GM21723 (cell line): ENCODE results near the gene CRYL1.

Experiments
- ATAC-seq: cut with Tn5 transposase; IDR thresholded peaks from one replicate; pipeline ENCODE4 v1.9.1; 2021; ENCODE audit warnings: mild to moderate bottlenecking, moderate library complexity; ENCODE audit not compliant: unreplicated experiment

The CRYL1 gene

GRCh38 chr13:20534038-20534608, 8.5 kb upstream of the CRYL1 start:
- no peak for ATAC-seq

GRCh38 chr13:20528452-20528851, 2.8 kb upstream of the CRYL1 start:
- ATAC-seq: peak; percentile 29

DNA sequence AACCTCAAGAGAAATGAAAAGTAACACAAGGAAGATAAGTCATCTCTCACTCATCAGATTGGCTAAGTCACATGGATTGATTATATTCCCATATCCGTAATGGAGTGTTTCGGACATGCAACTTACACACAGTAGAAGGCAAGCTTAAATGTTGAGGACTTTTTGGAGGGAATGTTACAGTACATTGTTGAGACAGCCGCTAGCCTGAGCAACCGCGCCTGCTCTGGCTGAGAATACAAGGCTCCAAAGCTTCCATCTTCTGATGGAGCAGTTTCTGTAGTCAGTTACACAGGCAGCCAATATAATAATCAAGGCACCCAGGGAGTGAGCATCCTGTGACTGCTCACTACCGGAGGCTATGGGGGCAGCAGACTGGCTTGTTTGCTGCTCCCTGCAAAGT, 1.0 kb upstream of the CRYL1 start:
- no peak for ATAC-seq

GRCh38 chr13:20525144-20525600, 485 bp downstream of the CRYL1 start:
- peak; percentile 16 for ATAC-seq

- ATAC-seq: no peak
Measured at GRCh38 chr13:20521364-20522115, 4.1 kb downstream of the CRYL1 start.

- no peak for ATAC-seq
Measured at GRCh38 chr13:20519875-20520274, 5.8 kb downstream of the CRYL1 start.

GRCh38 chr13:20518660-20519100, 7.0 kb downstream of the CRYL1 start:
- ATAC-seq: no peak

GRCh38 chr13:20514866-20515265, 10.8 kb downstream of the CRYL1 start:
- no peak for ATAC-seq

GRCh38 chr13:20513466-20513995, 12.1 kb downstream of the CRYL1 start:
- ATAC-seq: no peak

DNA sequence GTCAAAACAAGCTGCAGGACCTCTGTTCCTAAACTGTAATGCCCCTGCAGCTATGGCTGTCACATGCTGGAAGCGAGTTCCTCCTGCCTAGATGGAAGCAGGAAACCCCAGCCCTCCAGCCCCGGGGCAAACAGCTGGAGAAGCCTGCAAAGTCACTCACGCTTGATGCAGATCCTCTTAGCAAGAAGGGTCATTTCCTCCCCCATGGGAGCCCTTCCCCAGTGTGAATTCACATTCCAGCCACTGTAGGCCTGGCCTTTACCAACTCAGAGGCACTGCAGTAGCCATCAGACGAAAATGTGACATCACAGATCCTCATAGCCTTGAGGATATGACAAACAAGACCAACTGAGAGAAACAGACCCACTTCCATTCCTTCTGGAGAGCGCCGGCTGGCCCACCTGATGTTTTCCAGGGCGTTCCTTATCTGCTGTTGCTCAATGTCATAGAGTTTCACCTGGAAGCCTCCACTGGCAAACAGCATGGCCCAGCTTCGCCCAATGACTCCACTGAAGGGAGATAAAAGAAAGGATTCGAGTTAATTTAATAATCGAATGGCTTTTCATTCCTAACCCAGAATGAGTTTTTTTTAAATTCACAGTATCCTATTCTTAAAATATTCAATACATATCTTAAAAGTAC, 13.5 kb downstream of the CRYL1 start:
- no peak for ATAC-seq

GRCh38 chr13:20506696-20507095, 19.0 kb downstream of the CRYL1 start:
- ATAC-seq: no peak

- ATAC-seq: no peak
Measured at GRCh38 chr13:20505405-20506366, 20.0 kb downstream of the CRYL1 start.

DNA sequence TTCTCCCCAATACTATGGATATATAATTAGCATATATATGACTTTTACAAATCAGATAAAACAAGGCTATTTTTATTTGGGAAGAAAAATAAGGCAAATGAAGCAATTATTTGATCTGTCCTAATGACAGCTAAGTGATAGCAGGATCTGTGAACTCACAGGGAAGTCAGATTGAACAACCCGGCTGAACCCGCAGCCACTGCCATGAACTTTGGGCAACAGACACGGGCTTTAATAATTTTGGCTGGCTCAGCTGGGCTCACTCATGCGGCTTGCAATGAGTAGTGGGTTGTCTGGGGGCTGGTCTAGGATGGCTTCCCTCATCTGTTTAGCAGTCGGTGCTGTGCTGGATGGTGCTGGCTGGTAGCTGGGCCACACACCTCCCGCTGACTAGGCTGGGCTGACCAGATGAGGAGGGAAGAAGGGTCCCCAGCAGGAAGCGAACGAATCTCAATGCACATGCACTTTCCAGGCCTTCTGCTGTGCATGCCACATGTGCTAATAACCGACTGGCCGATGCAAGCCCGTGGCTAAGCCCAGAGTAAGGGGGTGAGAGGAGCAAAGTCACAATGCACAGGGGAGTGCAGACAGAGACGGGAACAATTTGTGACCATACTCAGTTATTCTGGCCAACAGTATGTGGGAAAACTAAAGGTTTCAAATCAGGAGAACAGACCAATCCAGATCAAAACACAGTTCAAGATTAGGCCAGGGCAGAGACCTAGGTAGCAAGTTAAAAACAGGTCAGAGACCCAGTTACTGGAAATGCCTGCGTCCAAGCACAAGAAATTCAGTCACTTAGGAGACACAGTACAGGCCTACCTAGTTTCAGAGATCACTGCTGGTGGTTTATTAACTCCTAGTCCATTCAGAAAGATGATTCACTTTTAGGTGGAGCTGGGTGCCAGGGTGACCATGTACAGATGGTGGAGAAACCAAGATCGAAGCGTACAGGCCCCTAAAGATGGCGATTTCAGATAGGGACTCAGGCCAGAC, 22.3 kb downstream of the CRYL1 start:
- ATAC-seq: no peak

DNA sequence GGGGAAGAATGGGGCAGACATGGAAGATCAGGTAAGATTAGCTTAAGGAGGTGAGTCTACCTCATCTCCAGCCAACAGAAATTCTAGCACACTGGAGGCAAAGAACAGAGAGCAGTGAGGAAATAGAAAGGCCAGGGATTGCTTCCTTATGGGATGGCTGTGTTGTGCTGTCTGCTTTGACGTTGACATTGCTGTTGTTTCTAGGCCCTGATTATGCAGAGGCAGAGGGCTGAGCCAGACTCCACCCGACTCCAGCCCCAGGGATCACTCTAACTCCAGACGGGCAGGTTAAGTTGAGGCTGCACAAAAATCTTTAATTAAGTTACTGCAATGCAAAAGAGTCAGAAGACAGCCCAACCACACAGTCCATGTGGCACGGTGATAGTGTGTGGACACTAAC, 24.1 kb downstream of the CRYL1 start:
- no peak for ATAC-seq

GRCh38 chr13:20501120-20501519, 24.5 kb downstream of the CRYL1 start:
- no peak for ATAC-seq

DNA sequence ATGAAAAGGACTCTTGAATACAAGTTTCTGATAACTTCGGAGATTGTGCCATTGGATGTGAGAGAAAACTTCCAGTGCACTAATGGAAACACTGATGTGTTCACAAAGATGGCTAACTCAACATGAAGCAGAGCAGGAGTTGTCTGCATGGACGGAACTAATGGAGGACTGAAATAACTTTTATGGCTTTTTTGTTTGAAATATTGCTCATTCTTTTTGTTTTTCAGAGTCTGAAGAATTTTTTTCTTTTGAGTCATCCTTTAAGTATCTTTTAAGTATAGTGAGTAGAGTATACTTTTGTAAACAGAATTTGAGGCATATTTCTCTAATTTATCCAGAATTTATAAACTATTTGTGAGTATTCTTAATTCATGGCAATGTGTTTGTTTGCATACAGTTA, 25.7 kb downstream of the CRYL1 start:
- no peak for ATAC-seq

DNA sequence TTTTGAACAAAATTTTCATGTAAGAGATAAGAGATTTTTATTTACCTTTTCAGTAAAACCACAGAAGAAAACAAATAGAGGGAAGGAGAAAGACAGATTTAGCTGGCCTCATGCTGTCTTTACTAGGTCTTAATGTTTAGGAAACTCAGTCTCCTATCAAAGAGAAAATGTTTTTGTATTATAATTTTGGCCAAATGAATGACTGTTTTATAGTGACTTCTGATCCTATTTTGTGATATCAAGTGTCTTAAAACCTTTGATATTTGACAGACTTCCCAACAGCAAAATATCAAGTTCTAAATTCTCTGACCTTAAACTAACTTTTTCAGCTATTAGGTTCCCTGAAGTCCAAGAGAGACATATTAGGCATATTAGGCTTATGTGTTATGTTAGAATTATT, 27.0 kb downstream of the CRYL1 start:
- ATAC-seq: no peak

DNA sequence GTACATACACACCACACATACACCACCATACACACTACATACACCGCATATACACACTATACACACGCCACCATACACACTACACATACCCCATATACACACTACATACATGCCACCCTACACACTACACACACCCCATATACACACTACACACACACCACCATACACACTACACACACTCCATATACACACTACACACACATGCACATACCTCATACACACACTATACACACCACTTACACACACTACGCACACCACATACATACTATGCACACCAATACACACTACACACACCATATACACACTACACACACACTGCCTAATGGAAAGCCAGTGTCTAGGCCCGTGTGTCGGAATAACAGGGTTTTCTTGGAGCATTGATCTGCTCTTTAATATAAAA, 27.5 kb downstream of the CRYL1 start:
- ATAC-seq: no peak

GRCh38 chr13:20497006-20497775, 28.5 kb downstream of the CRYL1 start:
- no peak for ATAC-seq
